ENCODE results near the gene IGFBP6.

Gene IGFBP6

DNA sequence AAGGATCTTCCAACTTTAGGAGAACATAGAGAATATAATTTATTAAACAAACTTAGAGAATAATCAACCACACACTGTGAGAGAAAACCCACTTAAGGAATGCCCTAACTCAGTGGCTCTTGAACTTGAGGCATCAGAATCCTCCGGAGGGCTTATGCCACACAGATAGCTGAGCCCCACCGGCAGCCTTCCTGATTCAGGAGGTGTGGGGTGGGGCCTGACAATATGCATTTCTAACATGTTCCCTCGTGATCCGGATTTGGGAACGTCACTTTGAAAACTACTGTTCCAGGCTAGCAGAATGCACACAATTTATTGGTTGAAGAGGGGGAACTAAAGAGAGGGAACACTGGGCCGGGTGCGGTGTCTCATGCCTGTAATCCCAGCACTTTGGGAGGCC, 3.8 kb downstream of the IGFBP6 start (continued):
- TF ChIP-seq, protein P1, sequence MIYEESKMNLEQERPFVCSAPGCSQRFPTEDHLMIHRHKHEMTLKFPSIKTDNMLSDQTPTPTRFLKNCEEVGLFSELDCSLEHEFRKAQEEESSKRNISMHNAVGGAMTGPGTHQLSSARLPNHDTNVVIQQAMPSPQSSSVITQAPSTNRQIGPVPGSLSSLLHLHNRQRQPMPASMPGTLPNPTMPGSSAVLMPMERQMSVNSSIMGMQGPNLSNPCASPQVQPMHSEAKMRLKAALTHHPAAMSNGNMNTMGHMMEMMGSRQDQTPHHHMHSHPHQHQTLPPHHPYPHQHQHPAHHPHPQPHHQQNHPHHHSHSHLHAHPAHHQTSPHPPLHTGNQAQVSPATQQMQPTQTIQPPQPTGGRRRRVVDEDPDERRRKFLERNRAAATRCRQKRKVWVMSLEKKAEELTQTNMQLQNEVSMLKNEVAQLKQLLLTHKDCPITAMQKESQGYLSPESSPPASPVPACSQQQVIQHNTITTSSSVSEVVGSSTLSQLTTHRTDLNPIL (CRISPR knock-in tag; IDR thresholded peaks at IDR 0.05; ENCODE audit: low read depth): no peak
- TF ChIP-seq GLIS3 (CRISPR knock-in tag; IDR thresholded peaks at IDR 0.05): no peak
- TF ChIP-seq ESRRG (CRISPR knock-in tag; IDR thresholded peaks at IDR 0.05): no peak
- TF ChIP-seq PPARA (CRISPR knock-in tag; IDR thresholded peaks at IDR 0.05; ENCODE audit: borderline replicate concordance): no peak
- TF ChIP-seq, protein P2, sequence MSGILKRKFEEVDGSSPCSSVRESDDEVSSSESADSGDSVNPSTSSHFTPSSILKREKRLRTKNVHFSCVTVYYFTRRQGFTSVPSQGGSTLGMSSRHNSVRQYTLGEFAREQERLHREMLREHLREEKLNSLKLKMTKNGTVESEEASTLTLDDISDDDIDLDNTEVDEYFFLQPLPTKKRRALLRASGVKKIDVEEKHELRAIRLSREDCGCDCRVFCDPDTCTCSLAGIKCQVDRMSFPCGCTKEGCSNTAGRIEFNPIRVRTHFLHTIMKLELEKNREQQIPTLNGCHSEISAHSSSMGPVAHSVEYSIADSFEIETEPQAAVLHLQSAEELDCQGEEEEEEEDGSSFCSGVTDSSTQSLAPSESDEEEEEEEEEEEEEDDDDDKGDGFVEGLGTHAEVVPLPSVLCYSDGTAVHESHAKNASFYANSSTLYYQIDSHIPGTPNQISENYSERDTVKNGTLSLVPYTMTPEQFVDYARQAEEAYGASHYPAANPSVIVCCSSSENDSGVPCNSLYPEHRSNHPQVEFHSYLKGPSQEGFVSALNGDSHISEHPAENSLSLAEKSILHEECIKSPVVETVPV (CRISPR knock-in tag; IDR thresholded peaks at IDR 0.05): no peak
- TF ChIP-seq ZFP30 (CRISPR knock-in tag; IDR thresholded peaks at IDR 0.05): no peak
- TF ChIP-seq TSHZ2 (CRISPR knock-in tag; IDR thresholded peaks at IDR 0.05): no peak
- no peak for TF ChIP-seq RARB (CRISPR knock-in tag; IDR thresholded peaks at IDR 0.05)
- TF ChIP-seq ZNF70 (CRISPR knock-in tag; IDR thresholded peaks at IDR 0.05): no peak

DNA sequence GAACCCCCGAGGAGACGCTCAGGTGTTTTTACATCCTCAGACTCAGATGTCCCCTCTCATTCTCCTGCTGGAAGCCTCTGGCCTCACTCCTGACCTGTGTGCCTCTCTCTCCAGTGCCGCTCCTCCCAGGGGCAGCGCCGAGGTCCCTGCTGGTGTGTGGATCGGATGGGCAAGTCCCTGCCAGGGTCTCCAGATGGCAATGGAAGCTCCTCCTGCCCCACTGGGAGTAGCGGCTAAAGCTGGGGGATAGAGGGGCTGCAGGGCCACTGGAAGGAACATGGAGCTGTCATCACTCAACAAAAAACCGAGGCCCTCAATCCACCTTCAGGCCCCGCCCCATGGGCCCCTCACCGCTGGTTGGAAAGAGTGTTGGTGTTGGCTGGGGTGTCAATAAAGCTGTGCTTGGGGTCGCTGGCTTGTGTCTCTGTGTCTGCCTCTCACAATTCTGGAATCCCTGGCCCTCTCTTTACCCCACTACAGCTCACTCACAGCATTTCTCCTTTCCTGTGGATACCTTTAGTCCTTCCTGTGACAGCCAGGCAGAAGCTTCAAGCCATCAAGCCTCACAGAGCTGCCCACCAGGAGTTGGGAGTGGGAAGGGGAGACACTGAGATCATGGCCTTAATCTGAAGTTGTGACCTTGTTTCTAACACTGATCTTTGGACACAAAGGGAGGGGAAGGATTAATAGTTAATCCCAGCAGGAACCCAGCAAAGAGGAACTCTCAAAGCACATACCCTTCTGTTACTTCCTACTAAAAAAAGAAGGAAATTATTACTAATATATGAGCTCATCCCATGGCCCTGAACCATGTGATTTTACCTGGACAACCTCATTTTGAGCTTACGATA, 4.7 kb downstream of the IGFBP6 start:
- ATAC-seq: no peak
- TF ChIP-seq ZNF70 (CRISPR knock-in tag; IDR thresholded peaks at IDR 0.05) (no peak), ARNTL (CRISPR knock-in tag; IDR thresholded peaks at IDR 0.05; ENCODE audit: borderline replicate concordance, low read depth) (no peak), PPARA (CRISPR knock-in tag; IDR thresholded peaks at IDR 0.05; ENCODE audit: borderline replicate concordance) (no peak), OSR1 (CRISPR knock-in tag; IDR thresholded peaks at IDR 0.05) (no peak), ESRRG (CRISPR knock-in tag; IDR thresholded peaks at IDR 0.05) (no peak), ZNF565 (CRISPR knock-in tag; conservative IDR thresholded peaks at IDR 0.05; ENCODE audit: low read depth) (no peak), BACH2 (CRISPR knock-in tag; IDR thresholded peaks at IDR 0.05; ENCODE audit: borderline replicate concordance) (no peak), CSDC2 (CRISPR knock-in tag; IDR thresholded peaks at IDR 0.05) (no peak)
- TF ChIP-seq, protein P2 (CRISPR knock-in tag; IDR thresholded peaks at IDR 0.05): no peak
- TF ChIP-seq, protein P1 (CRISPR knock-in tag; IDR thresholded peaks at IDR 0.05; ENCODE audit: low read depth): no peak
- TF ChIP-seq, protein P3, sequence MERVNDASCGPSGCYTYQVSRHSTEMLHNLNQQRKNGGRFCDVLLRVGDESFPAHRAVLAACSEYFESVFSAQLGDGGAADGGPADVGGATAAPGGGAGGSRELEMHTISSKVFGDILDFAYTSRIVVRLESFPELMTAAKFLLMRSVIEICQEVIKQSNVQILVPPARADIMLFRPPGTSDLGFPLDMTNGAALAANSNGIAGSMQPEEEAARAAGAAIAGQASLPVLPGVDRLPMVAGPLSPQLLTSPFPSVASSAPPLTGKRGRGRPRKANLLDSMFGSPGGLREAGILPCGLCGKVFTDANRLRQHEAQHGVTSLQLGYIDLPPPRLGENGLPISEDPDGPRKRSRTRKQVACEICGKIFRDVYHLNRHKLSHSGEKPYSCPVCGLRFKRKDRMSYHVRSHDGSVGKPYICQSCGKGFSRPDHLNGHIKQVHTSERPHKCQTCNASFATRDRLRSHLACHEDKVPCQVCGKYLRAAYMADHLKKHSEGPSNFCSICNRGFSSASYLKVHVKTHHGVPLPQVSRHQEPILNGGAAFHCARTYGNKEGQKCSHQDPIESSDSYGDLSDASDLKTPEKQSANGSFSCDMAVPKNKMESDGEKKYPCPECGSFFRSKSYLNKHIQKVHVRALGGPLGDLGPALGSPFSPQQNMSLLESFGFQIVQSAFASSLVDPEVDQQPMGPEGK (CRISPR knock-in tag; IDR thresholded peaks at IDR 0.05; ENCODE audit: borderline replicate concordance): no peak
- TF ChIP-seq, protein P4, sequence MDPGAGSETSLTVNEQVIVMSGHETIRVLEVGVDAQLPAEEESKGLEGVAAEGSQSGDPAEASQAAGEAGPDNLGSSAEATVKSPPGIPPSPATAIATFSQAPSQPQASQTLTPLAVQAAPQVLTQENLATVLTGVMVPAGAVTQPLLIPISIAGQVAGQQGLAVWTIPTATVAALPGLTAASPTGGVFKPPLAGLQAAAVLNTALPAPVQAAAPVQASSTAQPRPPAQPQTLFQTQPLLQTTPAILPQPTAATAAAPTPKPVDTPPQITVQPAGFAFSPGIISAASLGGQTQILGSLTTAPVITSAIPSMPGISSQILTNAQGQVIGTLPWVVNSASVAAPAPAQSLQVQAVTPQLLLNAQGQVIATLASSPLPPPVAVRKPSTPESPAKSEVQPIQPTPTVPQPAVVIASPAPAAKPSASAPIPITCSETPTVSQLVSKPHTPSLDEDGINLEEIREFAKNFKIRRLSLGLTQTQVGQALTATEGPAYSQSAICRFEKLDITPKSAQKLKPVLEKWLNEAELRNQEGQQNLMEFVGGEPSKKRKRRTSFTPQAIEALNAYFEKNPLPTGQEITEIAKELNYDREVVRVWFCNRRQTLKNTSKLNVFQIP (CRISPR knock-in tag; IDR thresholded peaks at IDR 0.05; ENCODE audit: borderline replicate concordance, low read depth): no peak
